DND-41 (cell line): Measurements from ENCODE around the gene FSIP1.

Source experiments
- CTCF ChIP-seq: IDR thresholded peaks from 2 replicates; pipeline ENCODE4 v1.5.1; 2012; ENCODE audit warnings: borderline replicate concordance, low read length, moderate library complexity, mild to moderate bottlenecking; ENCODE audit not compliant: poor library complexity, severe bottlenecking; ENCODE audit errors: extremely low read depth
- EZH2 ChIP-seq: IDR thresholded peaks from 3 replicates; pipeline ENCODE4 v1.6.1; 2012; ENCODE audit warnings: borderline replicate concordance, low read depth, mild to moderate bottlenecking, moderate library complexity, low read length, inconsistent platforms; ENCODE audit not compliant: severe bottlenecking

GRCh38 chr15:39643727-39644126 is 138.9 kb downstream of the FSIP1 start:
- TF ChIP-seq CTCF (no peak), EZH2 (no peak)
